ENCODE measurements around the gene CEP112. TPM values are rescaled to one million over a fixed set of nuclear protein-coding genes. Genes with fewer than 3 reads are reported as not detected.

CEP112 gene
- total and polyA plus RNA-seq, 10 of the 15 experiments (the other 5 are each of a cell fraction or from before 2014, with no cell fraction given), result 0.11 to 3.8 (median 0.32) TPM; not detected in 1

DNA sequence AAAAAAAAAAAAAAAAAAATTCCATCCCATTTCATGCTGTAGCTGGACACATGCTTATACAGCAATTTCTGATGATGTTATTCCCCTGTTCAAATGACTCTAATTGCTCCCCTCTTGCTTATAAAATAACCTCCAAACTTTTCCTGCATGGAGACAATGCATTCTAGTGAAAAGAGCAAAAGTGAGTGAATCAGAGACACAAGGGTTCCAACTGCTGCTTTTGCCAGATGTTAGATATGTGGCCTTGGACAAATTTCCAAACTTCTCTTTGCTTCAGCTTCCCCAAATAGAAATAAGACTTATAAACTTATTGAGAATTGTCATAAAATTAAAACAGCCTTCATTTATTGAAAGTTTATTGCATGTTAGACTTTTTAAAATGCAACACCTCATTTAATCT, 565.5 kb downstream of the CEP112 start:
- no peak overlapping the region for H2AFZ ChIP-seq (ENCODE audit: control insufficient read depth, low read depth, low read length)
- POLR2A ChIA-PET, result no interaction called here
- DNase-seq (ENCODE audit: low read depth, low spot score) (no peak), ATAC-seq (no peak), FAIRE-seq (no peak)
- in situ Hi-C loops (cut with MboI) (no loop called here), intact Hi-C loops (cut with micrococcal nuclease; ENCODE audit: unreplicated experiment) (no loop called here)
- H3K4me1 ChIP-seq (ENCODE audit: control insufficient read depth, insufficient read depth, low read length), result no peaks in the 10 kb centered on the region
- SMC1A ChIA-PET (ENCODE audit: uncharacterized antibody, unreplicated experiment), result no interaction called here
- no peaks in the 10 kb centered on the region for H3K36me3 ChIP-seq (ENCODE audit: control insufficient read depth in 2 of 2, insufficient read depth in 2 of 2, low read length in 1 of 2)
- CTCF ChIA-PET, result no interaction called here
- no peaks in the 10 kb centered on the region for H3K79me2 ChIP-seq (ENCODE audit: control insufficient read depth, insufficient read depth, low read length)
- no peak overlapping the region for H3K9ac ChIP-seq (ENCODE audit: control insufficient read depth, insufficient read depth, low read length)
- no peak overlapping the region for H3K27ac ChIP-seq (ENCODE audit: control insufficient read depth, insufficient read depth)
- H3K4me2 ChIP-seq (ENCODE audit: control insufficient read depth, insufficient read depth), result no peak overlapping the region
- RAD21 ChIA-PET (ENCODE audit: unreplicated experiment), result no interaction called here
- H3K4me3 ChIP-seq, result no peak overlapping the region
- H3K27me3 ChIP-seq (replicated peaks in 1 of 2; ENCODE audit: control insufficient read depth in 2 of 2, insufficient read depth in 2 of 2, low read length in 1 of 2), result no peaks in the 10 kb centered on the region
- no TSS peak for BruUV-seq (replicated peaks)
- no peaks in the 10 kb centered on the region for H3K9me3 ChIP-seq (replicated peaks; ENCODE audit: control insufficient read depth, insufficient read depth, low read length)
- no peaks in the 10 kb centered on the region for H4K20me1 ChIP-seq (ENCODE audit: control insufficient read depth, insufficient read depth)
- TF ChIP-seq NFYB (IDR thresholded peaks at IDR 0.05; ENCODE audit: insufficient read depth, low read depth, low read length) (no peak), LARP7 (IDR thresholded peaks at IDR 0.05) (no peak), ZNF622 (IDR thresholded peaks at IDR 0.05) (no peak), FOXK2 (IDR thresholded peaks at IDR 0.05) (no peak), RUNX3 (IDR thresholded peaks at IDR 0.05; ENCODE audit: low read length) (no peak), MXI1 (IDR thresholded peaks at IDR 0.05; ENCODE audit: low read depth, low read length) (no peak), CHD4 (IDR thresholded peaks at IDR 0.05) (no peak)
- TF ChIP-seq, protein P1, sequence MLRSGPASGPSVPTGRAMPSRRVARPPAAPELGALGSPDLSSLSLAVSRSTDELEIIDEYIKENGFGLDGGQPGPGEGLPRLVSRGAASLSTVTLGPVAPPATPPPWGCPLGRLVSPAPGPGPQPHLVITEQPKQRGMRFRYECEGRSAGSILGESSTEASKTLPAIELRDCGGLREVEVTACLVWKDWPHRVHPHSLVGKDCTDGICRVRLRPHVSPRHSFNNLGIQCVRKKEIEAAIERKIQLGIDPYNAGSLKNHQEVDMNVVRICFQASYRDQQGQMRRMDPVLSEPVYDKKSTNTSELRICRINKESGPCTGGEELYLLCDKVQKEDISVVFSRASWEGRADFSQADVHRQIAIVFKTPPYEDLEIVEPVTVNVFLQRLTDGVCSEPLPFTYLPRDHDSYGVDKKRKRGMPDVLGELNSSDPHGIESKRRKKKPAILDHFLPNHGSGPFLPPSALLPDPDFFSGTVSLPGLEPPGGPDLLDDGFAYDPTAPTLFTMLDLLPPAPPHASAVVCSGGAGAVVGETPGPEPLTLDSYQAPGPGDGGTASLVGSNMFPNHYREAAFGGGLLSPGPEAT (IDR thresholded peaks at IDR 0.05; ENCODE audit: low read depth), result no peak
- TF ChIP-seq, protein P2, sequence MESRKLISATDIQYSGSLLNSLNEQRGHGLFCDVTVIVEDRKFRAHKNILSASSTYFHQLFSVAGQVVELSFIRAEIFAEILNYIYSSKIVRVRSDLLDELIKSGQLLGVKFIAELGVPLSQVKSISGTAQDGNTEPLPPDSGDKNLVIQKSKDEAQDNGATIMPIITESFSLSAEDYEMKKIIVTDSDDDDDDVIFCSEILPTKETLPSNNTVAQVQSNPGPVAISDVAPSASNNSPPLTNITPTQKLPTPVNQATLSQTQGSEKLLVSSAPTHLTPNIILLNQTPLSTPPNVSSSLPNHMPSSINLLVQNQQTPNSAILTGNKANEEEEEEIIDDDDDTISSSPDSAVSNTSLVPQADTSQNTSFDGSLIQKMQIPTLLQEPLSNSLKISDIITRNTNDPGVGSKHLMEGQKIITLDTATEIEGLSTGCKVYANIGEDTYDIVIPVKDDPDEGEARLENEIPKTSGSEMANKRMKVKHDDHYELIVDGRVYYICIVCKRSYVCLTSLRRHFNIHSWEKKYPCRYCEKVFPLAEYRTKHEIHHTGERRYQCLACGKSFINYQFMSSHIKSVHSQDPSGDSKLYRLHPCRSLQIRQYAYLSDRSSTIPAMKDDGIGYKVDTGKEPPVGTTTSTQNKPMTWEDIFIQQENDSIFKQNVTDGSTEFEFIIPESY (IDR thresholded peaks at IDR 0.05), result no peak
- TF ChIP-seq, protein P3, sequence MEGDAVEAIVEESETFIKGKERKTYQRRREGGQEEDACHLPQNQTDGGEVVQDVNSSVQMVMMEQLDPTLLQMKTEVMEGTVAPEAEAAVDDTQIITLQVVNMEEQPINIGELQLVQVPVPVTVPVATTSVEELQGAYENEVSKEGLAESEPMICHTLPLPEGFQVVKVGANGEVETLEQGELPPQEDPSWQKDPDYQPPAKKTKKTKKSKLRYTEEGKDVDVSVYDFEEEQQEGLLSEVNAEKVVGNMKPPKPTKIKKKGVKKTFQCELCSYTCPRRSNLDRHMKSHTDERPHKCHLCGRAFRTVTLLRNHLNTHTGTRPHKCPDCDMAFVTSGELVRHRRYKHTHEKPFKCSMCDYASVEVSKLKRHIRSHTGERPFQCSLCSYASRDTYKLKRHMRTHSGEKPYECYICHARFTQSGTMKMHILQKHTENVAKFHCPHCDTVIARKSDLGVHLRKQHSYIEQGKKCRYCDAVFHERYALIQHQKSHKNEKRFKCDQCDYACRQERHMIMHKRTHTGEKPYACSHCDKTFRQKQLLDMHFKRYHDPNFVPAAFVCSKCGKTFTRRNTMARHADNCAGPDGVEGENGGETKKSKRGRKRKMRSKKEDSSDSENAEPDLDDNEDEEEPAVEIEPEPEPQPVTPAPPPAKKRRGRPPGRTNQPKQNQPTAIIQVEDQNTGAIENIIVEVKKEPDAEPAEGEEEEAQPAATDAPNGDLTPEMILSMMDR (IDR thresholded peaks at IDR 0.05 in 2 of 3, conservative IDR thresholded peaks at IDR 0.05 in 1 of 3; ENCODE audit: control insufficient read depth in 2 of 3, extremely low read depth in 1 of 3, insufficient read depth in 1 of 3, low read depth in 3 of 3, low read length in 3 of 3), result no peak
- TF ChIP-seq, protein P4, sequence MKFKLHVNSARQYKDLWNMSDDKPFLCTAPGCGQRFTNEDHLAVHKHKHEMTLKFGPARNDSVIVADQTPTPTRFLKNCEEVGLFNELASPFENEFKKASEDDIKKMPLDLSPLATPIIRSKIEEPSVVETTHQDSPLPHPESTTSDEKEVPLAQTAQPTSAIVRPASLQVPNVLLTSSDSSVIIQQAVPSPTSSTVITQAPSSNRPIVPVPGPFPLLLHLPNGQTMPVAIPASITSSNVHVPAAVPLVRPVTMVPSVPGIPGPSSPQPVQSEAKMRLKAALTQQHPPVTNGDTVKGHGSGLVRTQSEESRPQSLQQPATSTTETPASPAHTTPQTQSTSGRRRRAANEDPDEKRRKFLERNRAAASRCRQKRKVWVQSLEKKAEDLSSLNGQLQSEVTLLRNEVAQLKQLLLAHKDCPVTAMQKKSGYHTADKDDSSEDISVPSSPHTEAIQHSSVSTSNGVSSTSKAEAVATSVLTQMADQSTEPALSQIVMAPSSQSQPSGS (IDR thresholded peaks at IDR 0.05; ENCODE audit: low read length), result no peak
- TF ChIP-seq, protein P5, sequence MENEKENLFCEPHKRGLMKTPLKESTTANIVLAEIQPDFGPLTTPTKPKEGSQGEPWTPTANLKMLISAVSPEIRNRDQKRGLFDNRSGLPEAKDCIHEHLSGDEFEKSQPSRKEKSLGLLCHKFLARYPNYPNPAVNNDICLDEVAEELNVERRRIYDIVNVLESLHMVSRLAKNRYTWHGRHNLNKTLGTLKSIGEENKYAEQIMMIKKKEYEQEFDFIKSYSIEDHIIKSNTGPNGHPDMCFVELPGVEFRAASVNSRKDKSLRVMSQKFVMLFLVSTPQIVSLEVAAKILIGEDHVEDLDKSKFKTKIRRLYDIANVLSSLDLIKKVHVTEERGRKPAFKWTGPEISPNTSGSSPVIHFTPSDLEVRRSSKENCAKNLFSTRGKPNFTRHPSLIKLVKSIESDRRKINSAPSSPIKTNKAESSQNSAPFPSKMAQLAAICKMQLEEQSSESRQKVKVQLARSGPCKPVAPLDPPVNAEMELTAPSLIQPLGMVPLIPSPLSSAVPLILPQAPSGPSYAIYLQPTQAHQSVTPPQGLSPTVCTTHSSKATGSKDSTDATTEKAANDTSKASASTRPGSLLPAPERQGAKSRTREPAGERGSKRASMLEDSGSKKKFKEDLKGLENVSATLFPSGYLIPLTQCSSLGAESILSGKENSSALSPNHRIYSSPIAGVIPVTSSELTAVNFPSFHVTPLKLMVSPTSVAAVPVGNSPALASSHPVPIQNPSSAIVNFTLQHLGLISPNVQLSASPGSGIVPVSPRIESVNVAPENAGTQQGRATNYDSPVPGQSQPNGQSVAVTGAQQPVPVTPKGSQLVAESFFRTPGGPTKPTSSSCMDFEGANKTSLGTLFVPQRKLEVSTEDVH (IDR thresholded peaks at IDR 0.05; ENCODE audit: low read depth, partially characterized antibody), result no peak
- TF ChIP-seq, protein P6, sequence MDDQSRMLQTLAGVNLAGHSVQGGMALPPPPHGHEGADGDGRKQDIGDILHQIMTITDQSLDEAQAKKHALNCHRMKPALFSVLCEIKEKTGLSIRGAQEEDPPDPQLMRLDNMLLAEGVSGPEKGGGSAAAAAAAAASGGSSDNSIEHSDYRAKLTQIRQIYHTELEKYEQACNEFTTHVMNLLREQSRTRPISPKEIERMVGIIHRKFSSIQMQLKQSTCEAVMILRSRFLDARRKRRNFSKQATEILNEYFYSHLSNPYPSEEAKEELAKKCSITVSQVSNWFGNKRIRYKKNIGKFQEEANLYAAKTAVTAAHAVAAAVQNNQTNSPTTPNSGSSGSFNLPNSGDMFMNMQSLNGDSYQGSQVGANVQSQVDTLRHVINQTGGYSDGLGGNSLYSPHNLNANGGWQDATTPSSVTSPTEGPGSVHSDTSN (IDR thresholded peaks at IDR 0.05; ENCODE audit: insufficient replicate concordance, low read depth, low read length), result no peak

Measured in GM12878 (cell line).